Keratinocyte (primary cell): ENCODE data around the gene RASL10A.

Experiments
- CTCF ChIP-seq, 3 experiments: IDR thresholded peaks in 1 of 3; conservative IDR thresholded peaks in 1 of 3; optimal IDR thresholded peaks in 1 of 3; 2 replicates in 2 of 3; 3 replicates in 1 of 3; pipeline versions ENCODE3 to v1.5.1; 2011; ENCODE audit warnings: low read length in 3 of 3, mild to moderate bottlenecking in 3 of 3, moderate library complexity in 2 of 3, control low read depth in 1 of 3, inconsistent platforms in 1 of 3; ENCODE audit not compliant: insufficient read depth in 2 of 3; ENCODE audit errors: extremely low read depth in 1 of 3
- EZH2 ChIP-seq: IDR thresholded peaks from one replicate; pipeline ENCODE4 v1.6.1; 2012; ENCODE audit warnings: inconsistent platforms, mild to moderate bottlenecking, low read length, moderate library complexity

GRCh38 chr22:29336751-29337490, 21.4 kb upstream of the RASL10A start:
- no peak for TF ChIP-seq CTCF (optimal IDR thresholded peaks at IDR 0.05 in 1 of 3, IDR thresholded peaks at IDR 0.05 in 1 of 3, conservative IDR thresholded peaks at IDR 0.05 in 1 of 3; ENCODE audit: extremely low read depth in 1 of 3, insufficient read depth in 2 of 3, low read length in 3 of 3)
- TF ChIP-seq EZH2: no peak
